OCI-LY7 (cell line): ENCODE data around the gene NCAM2. TPM values are rescaled to one million over a fixed set of nuclear protein-coding genes. Genes with fewer than 3 reads are reported as not detected.

Experiments
- BruUV-seq: library from RNA; stranded (reverse); fragments of 400-500 nt; replicated peaks from 2 replicates; lab custom pipeline; 2021; lab: Mats Ljungman, UMichigan
- CTCF ChIA-PET: fragments of 300-600 bp; sonication (Branson Sonifier 250); formaldehyde crosslinking; loops from one replicate; lab custom pipeline; 2022; ENCODE audit warnings: antibody characterized with exemption; ENCODE audit not compliant: unreplicated experiment; lab: Charles Lee
- POLR2A ChIA-PET: fragments of 300-600 bp; sonication (Branson Sonifier 250); formaldehyde crosslinking; loops from one replicate; lab custom pipeline; 2022; ENCODE audit warnings: antibody characterized with exemption; lab: Charles Lee
- DNase-seq: peaks from one replicate; pipeline ENCODE4 v3.0.0-alpha.2; 2015; ENCODE audit warnings: low spot score
- H2AFZ ChIP-seq: fragments of 200-600 bp; sonication (generic), shearing (Covaris generic); 2 replicates; pipeline ENCODE4 v1.6.1; 2014; ENCODE audit warnings: mild to moderate bottlenecking, antibody characterized with exemption, low read length, moderate library complexity
- H3K27ac ChIP-seq: fragments of 200-600 bp; sonication (generic); 2 replicates; pipeline ENCODE4 v1.5.1; 2014; ENCODE audit warnings: mixed run types, low read depth, mild to moderate bottlenecking, moderate library complexity, low read length, inconsistent platforms; ENCODE audit not compliant: poor library complexity, severe bottlenecking
- H3K36me3 ChIP-seq: fragments of 200-600 bp; sonication (generic); 2 replicates; pipeline ENCODE4 v1.6.1; 2014; ENCODE audit warnings: mild to moderate bottlenecking, antibody characterized with exemption, low read length, moderate library complexity, mixed read lengths; ENCODE audit not compliant: insufficient read depth
- H3K4me1 ChIP-seq: fragments of 200-600 bp; sonication (generic); 2 replicates; pipeline ENCODE4 v1.5.1; 2014; ENCODE audit warnings: mild to moderate bottlenecking, low read length; ENCODE audit not compliant: insufficient read depth, poor library complexity, severe bottlenecking
- H3K4me2 ChIP-seq: fragments of 200-600 bp; sonication (generic); 2 replicates; pipeline ENCODE4 v1.6.1; 2014; ENCODE audit warnings: mild to moderate bottlenecking, low read length
- H3K4me3 ChIP-seq: fragments of 200-600 bp; sonication (generic); 2 replicates; pipeline ENCODE4 v1.5.1; 2014; ENCODE audit warnings: mild to moderate bottlenecking, low read depth, low read length; ENCODE audit not compliant: poor library complexity, severe bottlenecking
- H3K79me2 ChIP-seq: fragments of 200-600 bp; sonication (generic); 2 replicates; pipeline ENCODE4 v1.6.1; 2016; ENCODE audit warnings: low read depth, mild to moderate bottlenecking, low read length, moderate library complexity, mixed read lengths; ENCODE audit not compliant: insufficient read depth
- H3K9me2 ChIP-seq: fragments of 200-600 bp; sonication (generic); 2 replicates; pipeline ENCODE4 v1.6.1; 2016; ENCODE audit warnings: mild to moderate bottlenecking, low read length, mixed read lengths; ENCODE audit not compliant: insufficient read depth
- H3K9me3 ChIP-seq: fragments of 200-600 bp; sonication (generic); 2 replicates; pipeline ENCODE4 v1.6.1; 2014; ENCODE audit warnings: mild to moderate bottlenecking, mixed run types, low read length, mixed read lengths
- H4K20me1 ChIP-seq: fragments of 200-600 bp; sonication (generic); 2 replicates; pipeline ENCODE4 v1.6.1; 2014; ENCODE audit warnings: mild to moderate bottlenecking, antibody characterized with exemption, low read length, moderate library complexity, mixed read lengths; ENCODE audit not compliant: insufficient read depth
- EZH2phosphoT487 ChIP-seq: fragments of 200-600 bp; sonication (generic); IDR thresholded peaks from 2 replicates; pipeline ENCODE4 v1.6.1; 2018; ENCODE audit warnings: low read depth, borderline replicate concordance, mild to moderate bottlenecking, mixed run types, antibody characterized with exemption, low read length, moderate library complexity, mixed read lengths
- intact Hi-C: fragments of 100-400 bp; cut with micrococcal nuclease; formaldehyde crosslinking; loops from one replicate; pipeline ENCODE4 v1.10.0; 2022; ENCODE audit not compliant: unreplicated experiment
- total RNA-seq, 2 experiments: library from RNA; depleted of rRNA in 1 of 2; stranded (reverse); fragments of >200 nt in 1 of 2; shearing (Covaris generic) in 1 of 2; gene quantifications; 2 replicates each; pipeline ENCODE4 v1.2.3, GENCODE V29; 2014 to 2022
- TF ChIP-seq, protein P1 (sequence below): fragments of 200-600 bp; sonication (generic); conservative IDR thresholded peaks from 2 replicates; pipeline ENCODE4 v1.5.1; 2014; ENCODE audit warnings: mild to moderate bottlenecking, antibody characterized with exemption, low read length, moderate library complexity, mixed read lengths

NCAM2 gene
- total RNA-seq, 2 experiments from 2014 or later: not detected

DNA sequence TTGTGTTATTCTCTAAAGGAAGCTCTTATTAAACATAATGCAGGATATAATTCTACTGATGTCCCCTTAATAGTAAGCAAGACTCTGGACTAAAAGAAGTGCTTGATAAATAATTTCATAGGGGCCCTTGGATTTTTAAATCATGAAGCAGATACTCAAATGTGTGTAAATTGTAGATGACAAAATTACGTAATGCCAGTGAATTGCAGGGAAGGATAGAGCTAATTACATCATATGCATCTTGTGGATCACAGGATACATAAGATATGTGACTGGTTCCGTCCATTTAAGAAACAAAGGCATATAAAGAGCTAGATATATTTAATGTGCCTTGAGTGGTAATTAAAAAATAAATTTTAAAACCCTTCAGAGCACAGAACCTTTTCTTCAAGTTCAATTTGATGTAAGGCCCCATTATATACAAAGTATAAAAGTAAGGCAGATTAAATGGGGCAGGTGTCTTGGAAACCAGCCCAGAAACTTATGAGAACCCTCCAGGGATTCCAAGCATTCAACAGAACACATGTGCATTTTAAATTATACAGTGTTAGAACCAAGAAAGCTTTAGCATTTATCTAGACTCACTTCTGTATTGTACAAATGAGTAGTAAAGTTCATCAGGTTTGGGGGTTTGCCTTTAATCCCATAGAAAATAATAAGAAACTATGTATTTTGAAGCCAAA is 190.4 kb downstream of the NCAM2 start:
- H3K4me1 ChIP-seq: no peaks in the 10 kb centered on the region
- TF ChIP-seq, protein P1, sequence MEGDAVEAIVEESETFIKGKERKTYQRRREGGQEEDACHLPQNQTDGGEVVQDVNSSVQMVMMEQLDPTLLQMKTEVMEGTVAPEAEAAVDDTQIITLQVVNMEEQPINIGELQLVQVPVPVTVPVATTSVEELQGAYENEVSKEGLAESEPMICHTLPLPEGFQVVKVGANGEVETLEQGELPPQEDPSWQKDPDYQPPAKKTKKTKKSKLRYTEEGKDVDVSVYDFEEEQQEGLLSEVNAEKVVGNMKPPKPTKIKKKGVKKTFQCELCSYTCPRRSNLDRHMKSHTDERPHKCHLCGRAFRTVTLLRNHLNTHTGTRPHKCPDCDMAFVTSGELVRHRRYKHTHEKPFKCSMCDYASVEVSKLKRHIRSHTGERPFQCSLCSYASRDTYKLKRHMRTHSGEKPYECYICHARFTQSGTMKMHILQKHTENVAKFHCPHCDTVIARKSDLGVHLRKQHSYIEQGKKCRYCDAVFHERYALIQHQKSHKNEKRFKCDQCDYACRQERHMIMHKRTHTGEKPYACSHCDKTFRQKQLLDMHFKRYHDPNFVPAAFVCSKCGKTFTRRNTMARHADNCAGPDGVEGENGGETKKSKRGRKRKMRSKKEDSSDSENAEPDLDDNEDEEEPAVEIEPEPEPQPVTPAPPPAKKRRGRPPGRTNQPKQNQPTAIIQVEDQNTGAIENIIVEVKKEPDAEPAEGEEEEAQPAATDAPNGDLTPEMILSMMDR: no peak
- TF ChIP-seq EZH2phosphoT487: no peak
- H3K9me3 ChIP-seq: peaks cover 9% of the 10 kb centered on the region; the same call in 1 of the 2 replicates
- DNase-seq: no peak
- no peaks in the 10 kb centered on the region for H4K20me1 ChIP-seq
- POLR2A ChIA-PET: no interaction called here
- H3K4me3 ChIP-seq: no peak overlapping the region
- CTCF ChIA-PET: no interaction called here
- no peaks in the 10 kb centered on the region for H3K36me3 ChIP-seq
- H2AFZ ChIP-seq: no peak overlapping the region
- no peak overlapping the region for H3K4me2 ChIP-seq
- H3K27ac ChIP-seq: no peak overlapping the region
- BruUV-seq: no TSS peak
- H3K9me2 ChIP-seq: no peaks in the 10 kb centered on the region
- intact Hi-C loops: no loop called here
- H3K79me2 ChIP-seq: no peaks in the 10 kb centered on the region

DNA sequence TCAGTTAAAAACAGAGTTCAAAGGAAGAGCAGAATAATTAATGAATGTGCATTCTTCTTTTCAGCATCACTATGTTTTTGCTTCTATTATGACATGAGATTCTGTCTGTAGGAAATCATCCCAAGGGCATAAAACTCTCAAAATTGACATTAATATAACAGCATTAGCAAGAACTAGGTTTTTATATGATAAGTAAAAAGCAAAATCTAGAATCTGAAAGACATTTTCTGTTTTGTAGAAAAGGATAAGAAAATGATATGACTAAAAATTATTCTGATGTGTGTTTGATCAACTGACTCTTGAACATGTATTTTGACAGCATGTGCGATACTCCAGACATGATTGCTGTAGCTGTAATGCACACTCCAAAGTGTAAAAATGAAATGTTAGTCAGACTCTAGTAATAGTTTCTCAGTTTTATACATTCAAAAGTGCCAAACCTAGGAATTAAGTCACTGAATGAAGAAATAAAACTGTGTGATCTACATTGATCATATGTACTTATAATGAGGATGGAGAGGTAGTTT is 197.3 kb downstream of the NCAM2 start:
- POLR2A ChIA-PET: no interaction called here
- no peak overlapping the region for H3K27ac ChIP-seq

More for the DNA sequence above, 197.3 kb downstream of the NCAM2 start:
- H4K20me1 ChIP-seq: no peaks in the 10 kb centered on the region
- H3K9me3 ChIP-seq: peaks cover 10% of the 10 kb centered on the region; the same call in 1 of the 2 replicates
- no peak overlapping the region for H3K4me2 ChIP-seq
- CTCF ChIA-PET: no interaction called here
- intact Hi-C loops: no loop called here
- no peaks in the 10 kb centered on the region for H3K9me2 ChIP-seq
- no peak for DNase-seq
- TF ChIP-seq, protein P1: no peak
- TF ChIP-seq EZH2phosphoT487: no peak
- H3K36me3 ChIP-seq: no peaks in the 10 kb centered on the region
- H3K79me2 ChIP-seq: no peaks in the 10 kb centered on the region
- H3K4me3 ChIP-seq: no peak overlapping the region
- H2AFZ ChIP-seq: no peak overlapping the region
- BruUV-seq: no TSS peak
- no peaks in the 10 kb centered on the region for H3K4me1 ChIP-seq
